Measurements from ENCODE around the gene SBF1.
"Not testable (repeated sequence)": the region's sequence is repeated elsewhere in the genome, so short reads cannot be mapped to it uniquely, and the experiment has no call there.

The SBF1 gene

DNA sequence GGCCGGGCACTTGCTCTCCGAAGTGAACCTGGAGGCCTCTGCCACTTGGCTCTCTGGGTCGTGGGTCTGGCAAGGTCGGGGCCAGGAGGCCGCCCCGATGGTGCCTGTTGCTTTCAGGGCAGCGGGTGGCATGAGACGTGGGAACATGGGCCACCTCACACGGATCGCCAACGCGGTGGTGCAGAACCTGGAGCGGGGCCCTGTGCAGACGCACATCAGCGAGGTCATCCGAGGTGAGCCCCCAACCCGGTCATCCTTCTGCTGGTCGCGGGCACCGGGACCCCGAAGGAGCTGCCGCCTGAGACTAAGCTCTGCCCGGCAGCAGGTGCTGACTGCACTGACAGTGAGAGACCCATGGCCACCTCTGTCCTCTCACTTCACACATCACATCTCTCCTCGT lies 40.0 kb downstream of the SBF1 start (continued):
- TF ChIP-seq ARNTL (CRISPR knock-in tag; IDR thresholded peaks at IDR 0.05; ENCODE audit: borderline replicate concordance, low read depth) (no peak), ZC3H10 (CRISPR knock-in tag; IDR thresholded peaks at IDR 0.05) (no peak)
- TF ChIP-seq, protein P1, sequence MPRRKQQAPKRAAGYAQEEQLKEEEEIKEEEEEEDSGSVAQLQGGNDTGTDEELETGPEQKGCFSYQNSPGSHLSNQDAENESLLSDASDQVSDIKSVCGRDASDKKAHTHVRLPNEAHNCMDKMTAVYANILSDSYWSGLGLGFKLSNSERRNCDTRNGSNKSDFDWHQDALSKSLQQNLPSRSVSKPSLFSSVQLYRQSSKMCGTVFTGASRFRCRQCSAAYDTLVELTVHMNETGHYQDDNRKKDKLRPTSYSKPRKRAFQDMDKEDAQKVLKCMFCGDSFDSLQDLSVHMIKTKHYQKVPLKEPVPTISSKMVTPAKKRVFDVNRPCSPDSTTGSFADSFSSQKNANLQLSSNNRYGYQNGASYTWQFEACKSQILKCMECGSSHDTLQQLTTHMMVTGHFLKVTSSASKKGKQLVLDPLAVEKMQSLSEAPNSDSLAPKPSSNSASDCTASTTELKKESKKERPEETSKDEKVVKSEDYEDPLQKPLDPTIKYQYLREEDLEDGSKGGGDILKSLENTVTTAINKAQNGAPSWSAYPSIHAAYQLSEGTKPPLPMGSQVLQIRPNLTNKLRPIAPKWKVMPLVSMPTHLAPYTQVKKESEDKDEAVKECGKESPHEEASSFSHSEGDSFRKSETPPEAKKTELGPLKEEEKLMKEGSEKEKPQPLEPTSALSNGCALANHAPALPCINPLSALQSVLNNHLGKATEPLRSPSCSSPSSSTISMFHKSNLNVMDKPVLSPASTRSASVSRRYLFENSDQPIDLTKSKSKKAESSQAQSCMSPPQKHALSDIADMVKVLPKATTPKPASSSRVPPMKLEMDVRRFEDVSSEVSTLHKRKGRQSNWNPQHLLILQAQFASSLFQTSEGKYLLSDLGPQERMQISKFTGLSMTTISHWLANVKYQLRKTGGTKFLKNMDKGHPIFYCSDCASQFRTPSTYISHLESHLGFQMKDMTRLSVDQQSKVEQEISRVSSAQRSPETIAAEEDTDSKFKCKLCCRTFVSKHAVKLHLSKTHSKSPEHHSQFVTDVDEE (CRISPR knock-in tag; IDR thresholded peaks at IDR 0.05) = no peak

DNA sequence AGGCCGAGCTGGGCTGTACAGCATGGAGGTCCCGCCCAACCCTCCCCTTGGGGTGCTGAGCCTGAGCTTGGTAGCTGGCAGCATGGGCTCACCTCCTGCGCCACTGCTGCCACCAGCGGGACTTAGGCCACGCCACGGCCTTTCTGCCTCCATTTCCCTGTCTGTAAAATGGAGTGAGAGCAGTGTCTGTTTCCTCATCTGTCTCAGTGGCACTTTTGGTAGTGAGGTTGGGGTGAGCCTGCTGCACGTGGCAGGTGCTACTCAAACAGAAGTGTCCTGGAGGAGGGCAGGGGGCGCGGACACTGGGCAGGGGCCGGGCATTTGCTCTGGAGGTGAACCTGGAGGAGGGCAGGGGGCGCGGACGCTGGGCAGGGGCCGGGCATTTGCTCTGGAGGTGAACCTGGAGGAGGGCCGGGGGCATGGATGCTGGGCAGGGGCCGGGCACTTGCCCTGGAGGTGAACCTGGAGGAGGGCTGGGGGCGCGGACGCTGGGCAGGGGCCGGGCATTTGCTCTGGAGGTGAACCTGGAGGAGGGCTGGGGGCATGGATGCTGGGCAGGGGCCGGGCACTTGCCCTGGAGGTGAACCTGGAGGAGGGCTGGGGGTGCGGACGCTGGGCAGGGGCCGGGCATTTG lies 41.8 kb downstream of the SBF1 start:
- not testable (repeated sequence) for ATAC-seq

- ATAC-seq = no peak
- no peak for TF ChIP-seq TOX (CRISPR knock-in tag; IDR thresholded peaks at IDR 0.05; ENCODE audit: borderline replicate concordance)
- TF ChIP-seq ZNF8 (CRISPR knock-in tag; IDR thresholded peaks at IDR 0.05) = no peak
- no peak for TF ChIP-seq ZNF70 (CRISPR knock-in tag; IDR thresholded peaks at IDR 0.05)
- no peak for TF ChIP-seq ARNTL (CRISPR knock-in tag; IDR thresholded peaks at IDR 0.05; ENCODE audit: borderline replicate concordance, low read depth)
- TF ChIP-seq ESRRG (CRISPR knock-in tag; IDR thresholded peaks at IDR 0.05) = no peak
- TF ChIP-seq CSDC2 (CRISPR knock-in tag; IDR thresholded peaks at IDR 0.05) = no peak
- TF ChIP-seq GLIS3 (CRISPR knock-in tag; IDR thresholded peaks at IDR 0.05) = no peak
- no peak for TF ChIP-seq RARB (CRISPR knock-in tag; IDR thresholded peaks at IDR 0.05)
- TF ChIP-seq OSR1 (CRISPR knock-in tag; IDR thresholded peaks at IDR 0.05) = no peak
- TF ChIP-seq ZFP30 (CRISPR knock-in tag; IDR thresholded peaks at IDR 0.05) = no peak
- TF ChIP-seq ZFP3 (CRISPR knock-in tag; IDR thresholded peaks at IDR 0.05) = no peak
- no peak for TF ChIP-seq PPARA (CRISPR knock-in tag; IDR thresholded peaks at IDR 0.05; ENCODE audit: borderline replicate concordance)
- TF ChIP-seq, protein P2, sequence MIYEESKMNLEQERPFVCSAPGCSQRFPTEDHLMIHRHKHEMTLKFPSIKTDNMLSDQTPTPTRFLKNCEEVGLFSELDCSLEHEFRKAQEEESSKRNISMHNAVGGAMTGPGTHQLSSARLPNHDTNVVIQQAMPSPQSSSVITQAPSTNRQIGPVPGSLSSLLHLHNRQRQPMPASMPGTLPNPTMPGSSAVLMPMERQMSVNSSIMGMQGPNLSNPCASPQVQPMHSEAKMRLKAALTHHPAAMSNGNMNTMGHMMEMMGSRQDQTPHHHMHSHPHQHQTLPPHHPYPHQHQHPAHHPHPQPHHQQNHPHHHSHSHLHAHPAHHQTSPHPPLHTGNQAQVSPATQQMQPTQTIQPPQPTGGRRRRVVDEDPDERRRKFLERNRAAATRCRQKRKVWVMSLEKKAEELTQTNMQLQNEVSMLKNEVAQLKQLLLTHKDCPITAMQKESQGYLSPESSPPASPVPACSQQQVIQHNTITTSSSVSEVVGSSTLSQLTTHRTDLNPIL (CRISPR knock-in tag; IDR thresholded peaks at IDR 0.05; ENCODE audit: low read depth) = no peak
- TF ChIP-seq BACH2 (CRISPR knock-in tag; IDR thresholded peaks at IDR 0.05; ENCODE audit: borderline replicate concordance) = no peak
Observed at GRCh38 chr22:50432131-50432876, 42.5 kb downstream of the SBF1 start.

DNA sequence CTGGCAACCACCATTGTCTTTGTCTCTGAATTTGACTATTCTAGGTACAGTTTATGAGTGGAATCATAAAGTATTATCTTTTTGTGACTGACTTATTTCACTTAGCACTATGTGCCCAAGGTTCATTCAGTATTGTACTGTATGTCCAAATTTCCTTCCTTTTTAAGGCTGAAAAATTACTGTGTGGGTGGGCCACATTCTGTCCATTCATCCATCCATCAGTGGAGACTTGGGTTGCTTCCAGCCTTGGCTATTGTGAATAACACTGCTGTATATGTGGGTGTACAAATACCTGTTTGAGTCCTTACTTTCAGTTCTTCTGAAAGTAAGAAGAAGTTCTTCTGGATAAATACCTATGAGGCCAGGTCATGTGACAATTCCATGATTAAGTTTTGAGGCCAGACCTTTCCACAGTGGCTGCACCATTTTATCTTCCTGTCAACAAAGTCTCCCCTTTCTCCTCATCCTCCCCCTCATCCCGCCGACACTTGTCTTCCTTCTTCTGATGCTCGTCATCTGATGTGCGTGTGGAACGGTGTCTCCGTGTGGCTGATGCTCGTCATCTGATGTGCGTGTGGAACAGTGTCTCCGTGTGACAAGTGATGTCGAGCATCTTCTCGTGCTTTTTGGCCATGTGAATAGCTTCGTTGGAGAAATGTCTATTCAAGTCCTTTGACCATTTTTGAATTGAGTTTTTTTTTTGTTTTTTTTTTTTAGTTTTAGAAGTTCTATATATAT lies 49.5 kb downstream of the SBF1 start:
- TF ChIP-seq PPARA (CRISPR knock-in tag; IDR thresholded peaks at IDR 0.05; ENCODE audit: borderline replicate concordance) (no peak), ISL1 (CRISPR knock-in tag; IDR thresholded peaks at IDR 0.05) (no peak), ARNTL (CRISPR knock-in tag; IDR thresholded peaks at IDR 0.05; ENCODE audit: borderline replicate concordance, low read depth) (no peak), ZNF565 (CRISPR knock-in tag; conservative IDR thresholded peaks at IDR 0.05; ENCODE audit: low read depth) (no peak), OSR1 (CRISPR knock-in tag; IDR thresholded peaks at IDR 0.05) (no peak), TOX (CRISPR knock-in tag; IDR thresholded peaks at IDR 0.05; ENCODE audit: borderline replicate concordance) (no peak), ZC3H10 (CRISPR knock-in tag; IDR thresholded peaks at IDR 0.05) (no peak), ESRRG (CRISPR knock-in tag; IDR thresholded peaks at IDR 0.05) (no peak), CSDC2 (CRISPR knock-in tag; IDR thresholded peaks at IDR 0.05) (no peak)
- TF ChIP-seq, protein P3, sequence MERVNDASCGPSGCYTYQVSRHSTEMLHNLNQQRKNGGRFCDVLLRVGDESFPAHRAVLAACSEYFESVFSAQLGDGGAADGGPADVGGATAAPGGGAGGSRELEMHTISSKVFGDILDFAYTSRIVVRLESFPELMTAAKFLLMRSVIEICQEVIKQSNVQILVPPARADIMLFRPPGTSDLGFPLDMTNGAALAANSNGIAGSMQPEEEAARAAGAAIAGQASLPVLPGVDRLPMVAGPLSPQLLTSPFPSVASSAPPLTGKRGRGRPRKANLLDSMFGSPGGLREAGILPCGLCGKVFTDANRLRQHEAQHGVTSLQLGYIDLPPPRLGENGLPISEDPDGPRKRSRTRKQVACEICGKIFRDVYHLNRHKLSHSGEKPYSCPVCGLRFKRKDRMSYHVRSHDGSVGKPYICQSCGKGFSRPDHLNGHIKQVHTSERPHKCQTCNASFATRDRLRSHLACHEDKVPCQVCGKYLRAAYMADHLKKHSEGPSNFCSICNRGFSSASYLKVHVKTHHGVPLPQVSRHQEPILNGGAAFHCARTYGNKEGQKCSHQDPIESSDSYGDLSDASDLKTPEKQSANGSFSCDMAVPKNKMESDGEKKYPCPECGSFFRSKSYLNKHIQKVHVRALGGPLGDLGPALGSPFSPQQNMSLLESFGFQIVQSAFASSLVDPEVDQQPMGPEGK (CRISPR knock-in tag; IDR thresholded peaks at IDR 0.05; ENCODE audit: borderline replicate concordance) = no peak
- TF ChIP-seq, protein P1 (CRISPR knock-in tag; IDR thresholded peaks at IDR 0.05) = no peak
- TF ChIP-seq, protein P2 (CRISPR knock-in tag; IDR thresholded peaks at IDR 0.05; ENCODE audit: low read depth) = no peak
- ATAC-seq = no peak

Measured in SK-N-SH treated with all-trans-retinoic acid at 6 μM for 48 hours (cell line).